Measurements from ENCODE around the gene RALGPS1. TPM values are rescaled to one million over a fixed set of nuclear protein-coding genes. Genes with fewer than 3 reads are reported as not detected.

Gene RALGPS1
- total RNA-seq, 1 donor from 2014 or later: 3.2 TPM

DNA sequence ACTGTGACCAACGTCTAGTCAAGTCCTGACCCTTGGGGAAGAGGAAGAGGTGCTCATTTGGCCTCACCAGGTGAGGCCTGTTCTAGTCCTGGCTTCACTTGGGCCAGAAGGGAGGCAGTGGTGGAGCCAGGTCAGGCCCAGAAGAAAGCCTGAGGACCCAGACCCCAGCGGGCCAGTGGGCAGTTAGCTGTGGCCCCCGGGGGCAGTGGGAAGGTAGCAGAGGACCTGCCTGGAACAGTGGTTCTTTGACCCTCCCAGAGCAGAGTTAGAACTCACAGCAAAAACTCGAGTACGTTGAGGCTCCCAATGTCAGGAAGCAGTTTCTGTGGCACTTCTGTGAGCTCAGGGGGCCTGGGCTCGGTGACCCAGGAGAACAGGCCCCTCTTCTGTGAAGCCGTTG, 284.0 kb downstream of the RALGPS1 start:
- no peak for DNase-seq (ENCODE audit: low spot score)
- no peak for ATAC-seq

DNA sequence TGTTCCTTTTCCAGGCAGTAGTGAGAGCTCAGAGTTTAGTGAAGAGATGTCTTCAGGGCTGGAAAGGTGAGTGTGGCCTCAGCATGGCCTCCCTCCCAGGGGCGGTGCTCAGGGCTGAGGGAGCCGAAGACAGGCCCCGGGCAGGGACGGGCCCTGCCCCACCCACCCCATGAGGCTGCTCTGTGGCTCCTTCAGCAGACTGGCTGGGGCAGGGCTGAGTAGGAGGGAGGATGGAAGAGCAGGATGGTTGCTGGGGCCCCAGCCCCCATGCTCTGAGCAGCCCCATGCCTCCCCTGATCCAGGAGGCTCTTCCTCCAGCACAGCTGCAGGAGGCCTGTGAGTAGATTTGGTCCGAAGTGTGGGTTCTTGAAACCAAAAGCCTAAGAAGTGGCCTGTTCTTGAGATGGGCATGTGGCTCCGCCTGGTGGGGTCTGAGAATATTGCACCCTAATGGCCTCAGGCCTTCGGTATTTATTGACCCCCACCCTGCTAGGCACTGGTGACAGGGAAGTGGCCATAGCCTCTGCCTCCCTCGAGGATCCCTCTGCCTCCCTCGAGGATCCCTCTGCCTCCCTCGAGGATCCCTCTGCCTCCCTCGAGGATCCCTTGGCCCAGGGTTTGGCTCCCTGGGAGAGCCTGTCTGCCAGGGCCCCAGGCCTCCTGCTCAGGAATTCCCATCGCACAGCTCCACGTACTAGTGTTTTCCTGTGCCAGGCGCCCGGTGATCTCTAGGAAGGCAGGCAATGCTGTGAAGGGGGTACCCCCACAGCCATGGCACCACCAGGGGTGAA, 284.6 kb downstream of the RALGPS1 start:
- ATAC-seq: peak; percentile 92
- DNase-seq (ENCODE audit: low spot score): peak; percentile 71

DNA sequence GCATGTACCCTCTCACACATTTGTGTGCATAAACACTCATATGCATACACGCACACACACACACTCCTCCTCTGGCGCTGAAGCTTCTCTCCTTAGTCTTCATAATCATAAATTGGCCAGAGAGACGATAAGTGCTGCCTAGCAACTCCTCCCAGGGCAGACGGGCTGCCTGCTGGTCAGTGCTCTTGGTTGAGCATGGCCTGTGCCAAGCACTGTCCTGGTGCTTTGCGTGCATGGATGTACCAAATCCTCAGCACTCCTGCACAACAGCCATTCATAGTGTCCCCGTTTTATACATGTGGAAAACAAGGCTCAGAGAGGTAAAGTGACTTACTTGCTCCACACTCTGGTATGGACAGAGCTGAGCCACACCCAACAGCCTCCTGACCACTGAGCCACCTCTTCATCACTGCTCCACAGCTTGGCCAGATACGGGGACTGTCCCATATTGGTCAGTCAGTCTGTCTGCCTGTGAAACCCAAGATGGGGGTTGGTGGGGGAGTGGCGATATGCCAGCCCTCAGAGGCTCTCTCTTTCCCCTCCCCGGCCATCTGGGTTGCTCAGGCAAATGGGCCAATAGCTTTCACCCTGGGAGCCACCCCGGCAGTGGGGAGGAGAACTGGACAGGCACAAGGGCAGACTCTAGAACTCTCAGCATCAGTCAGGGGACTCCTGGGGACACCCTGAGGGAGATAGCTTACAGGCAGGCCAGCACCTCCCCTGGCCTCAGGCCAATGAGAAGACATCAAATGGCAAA, 285.7 kb downstream of the RALGPS1 start:
- ATAC-seq (no peak), DNase-seq (ENCODE audit: low spot score) (no peak)

DNA sequence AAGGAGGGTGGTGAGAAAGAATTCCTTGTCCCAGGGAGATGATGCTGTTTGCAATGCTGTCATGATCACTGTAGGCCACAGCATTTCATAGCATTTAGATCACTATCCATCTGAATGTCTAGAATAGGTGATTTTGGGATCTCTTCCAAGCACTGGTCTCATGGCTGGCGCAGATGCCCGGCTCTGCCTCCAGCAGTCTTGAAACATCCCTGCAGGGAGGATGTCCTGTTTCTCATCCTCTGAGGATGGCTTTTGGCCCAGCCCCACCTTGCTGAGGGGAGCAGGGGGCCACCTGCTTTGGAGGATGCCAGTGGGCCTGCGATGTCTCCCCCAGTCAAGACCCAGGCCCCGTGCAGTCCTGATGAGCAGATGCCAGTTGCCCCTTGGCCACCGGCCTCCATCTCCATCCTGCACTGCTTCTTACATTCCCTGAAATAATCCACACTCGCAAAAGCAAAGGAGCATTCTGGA, 286.5 kb downstream of the RALGPS1 start:
- ATAC-seq (no peak), DNase-seq (ENCODE audit: low spot score) (no peak)

DNA sequence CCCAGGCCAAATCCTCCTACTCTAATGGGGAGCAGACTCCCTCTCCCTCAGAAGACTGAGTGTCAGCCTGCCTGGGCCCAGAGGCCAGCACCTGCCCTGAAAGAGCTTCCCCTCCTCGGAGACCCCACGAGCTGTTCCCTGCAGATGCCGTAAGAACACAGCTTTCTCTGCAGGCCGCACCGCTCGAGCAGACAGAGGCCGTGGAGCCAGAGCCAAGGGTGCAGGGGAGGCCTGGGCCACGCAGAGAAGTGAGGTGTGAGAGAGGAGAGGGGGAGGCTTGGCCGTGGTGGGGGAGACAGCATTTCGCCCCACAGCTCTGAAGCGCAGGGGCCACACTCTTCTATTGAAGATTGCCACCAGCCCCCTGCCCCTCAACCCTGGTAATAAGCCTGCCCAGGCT, 287.1 kb downstream of the RALGPS1 start:
- no peak for ATAC-seq
- no peak for DNase-seq (ENCODE audit: low spot score)

DNA sequence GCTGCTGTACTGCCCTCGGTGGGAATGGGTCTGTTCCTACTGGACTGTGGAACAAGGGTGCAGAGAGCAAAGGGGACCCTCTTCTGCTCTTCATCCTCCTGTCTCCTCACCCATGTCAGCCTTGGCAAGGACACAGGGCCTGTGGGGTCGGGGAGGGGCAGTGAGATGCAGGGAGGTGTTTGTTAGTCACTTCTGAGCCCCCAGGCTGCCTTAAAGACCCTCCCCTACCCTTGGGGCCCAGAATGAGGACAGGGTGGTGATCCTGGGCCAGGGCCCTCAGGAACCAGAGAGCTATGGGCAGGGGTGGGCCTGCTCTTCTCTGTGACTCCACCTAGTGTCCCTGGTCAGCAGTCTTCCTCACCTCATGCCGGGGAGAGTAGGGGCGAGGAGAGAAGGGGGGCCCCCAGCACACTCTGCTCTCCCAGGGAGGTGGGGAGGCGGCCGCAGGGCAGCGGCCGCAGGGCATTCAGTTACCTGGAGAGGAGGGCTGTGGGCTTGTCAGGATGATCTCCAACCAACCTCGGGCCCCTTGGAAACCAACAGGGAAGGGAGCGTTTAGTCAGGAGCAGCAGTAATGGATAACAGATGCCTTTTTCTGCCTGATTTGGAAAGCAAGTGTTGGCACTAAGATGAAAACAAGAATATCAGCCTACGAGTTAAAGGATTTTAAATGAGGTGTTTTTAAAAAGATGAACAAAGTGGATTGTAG, 288.0 kb downstream of the RALGPS1 start:
- ATAC-seq (no peak), DNase-seq (ENCODE audit: low spot score) (no peak)

DNA sequence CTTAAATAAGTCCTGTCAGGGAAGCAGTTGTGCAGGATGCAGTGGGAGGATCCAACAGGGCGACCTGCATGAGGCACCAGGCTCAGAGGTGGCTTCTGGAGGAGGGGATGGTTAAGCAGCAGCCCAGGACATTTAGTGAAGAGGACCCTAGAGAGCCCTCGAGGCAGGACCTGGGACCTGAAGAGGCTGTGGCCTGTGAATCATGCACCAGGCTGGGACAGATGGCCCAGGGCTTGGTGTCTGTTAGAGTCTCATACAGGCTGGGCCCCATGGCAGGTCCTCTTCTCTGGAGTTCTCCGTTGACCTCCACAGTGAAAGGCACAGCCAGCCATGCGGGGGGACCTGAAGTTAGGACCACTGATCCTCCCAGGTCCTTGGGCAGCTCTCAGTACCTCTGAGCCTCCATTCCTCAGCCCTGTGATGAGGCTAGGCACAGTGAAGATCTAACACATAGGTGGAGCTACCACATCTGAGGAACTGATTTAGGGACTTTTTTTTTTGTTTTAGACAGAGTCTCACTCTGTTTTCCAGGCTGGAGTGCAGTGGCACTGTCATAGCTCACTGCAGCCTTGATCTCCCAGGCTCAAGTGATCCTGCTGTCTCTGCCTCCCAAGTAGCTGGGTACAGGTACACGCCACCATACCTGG, 289.2 kb downstream of the RALGPS1 start:
- ATAC-seq (no peak), DNase-seq (ENCODE audit: low spot score) (no peak)

DNA sequence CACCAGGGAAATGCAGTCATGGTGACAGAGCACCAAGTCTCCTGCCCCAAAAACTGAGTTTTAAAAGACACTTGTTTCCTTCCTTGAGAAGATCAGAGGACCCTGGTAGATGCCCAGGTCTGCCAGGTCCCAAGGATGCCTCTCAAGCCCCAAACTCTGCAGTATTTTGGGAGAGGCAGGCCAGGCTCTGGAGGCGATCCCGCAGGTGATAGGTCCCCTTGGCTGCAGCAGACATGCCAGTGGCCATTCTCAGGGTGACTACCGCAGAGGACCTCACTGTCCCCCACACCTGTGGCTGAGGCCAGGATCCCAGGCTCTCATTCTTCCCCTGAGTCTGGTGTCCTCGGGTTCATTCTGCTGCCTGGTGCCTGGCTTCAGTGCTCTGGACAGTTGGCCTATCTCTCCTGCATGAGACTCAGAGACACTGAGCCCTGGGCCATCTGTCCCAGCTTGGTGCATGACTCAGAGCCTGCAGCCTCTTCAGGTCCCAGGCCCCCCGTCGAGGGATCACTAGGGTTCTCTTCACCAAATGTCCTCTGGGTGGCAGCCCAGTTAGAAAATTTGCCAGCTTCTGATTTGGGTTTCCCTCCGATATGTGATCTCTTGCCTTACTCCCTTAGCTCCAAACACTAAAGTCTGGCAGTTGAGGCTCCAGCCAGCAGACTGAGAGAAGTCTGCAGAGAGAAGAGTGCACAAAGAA, 290.3 kb downstream of the RALGPS1 start:
- ATAC-seq (peak; percentile 21), DNase-seq (ENCODE audit: low spot score) (no peak)

DNA sequence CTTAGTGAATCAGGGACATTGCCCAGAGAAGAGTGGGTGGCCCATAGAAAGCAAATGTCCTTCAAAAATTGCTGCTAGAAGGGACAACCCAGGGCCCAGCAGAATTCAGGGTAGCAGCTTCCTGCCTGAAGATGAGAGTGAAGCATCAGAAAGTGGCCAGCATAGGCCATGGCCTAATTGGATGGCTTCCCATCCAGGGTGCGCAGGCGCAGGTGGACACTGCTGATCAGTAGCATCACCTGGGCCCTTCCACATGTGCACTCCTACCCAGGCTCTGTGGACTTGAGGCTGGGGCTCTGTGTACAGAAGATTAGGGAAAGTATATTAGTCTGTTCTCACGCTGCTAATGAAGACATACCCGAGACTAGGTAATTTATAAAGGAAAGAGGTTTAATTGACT, 291.4 kb downstream of the RALGPS1 start:
- DNase-seq (ENCODE audit: low spot score): no peak

DNA sequence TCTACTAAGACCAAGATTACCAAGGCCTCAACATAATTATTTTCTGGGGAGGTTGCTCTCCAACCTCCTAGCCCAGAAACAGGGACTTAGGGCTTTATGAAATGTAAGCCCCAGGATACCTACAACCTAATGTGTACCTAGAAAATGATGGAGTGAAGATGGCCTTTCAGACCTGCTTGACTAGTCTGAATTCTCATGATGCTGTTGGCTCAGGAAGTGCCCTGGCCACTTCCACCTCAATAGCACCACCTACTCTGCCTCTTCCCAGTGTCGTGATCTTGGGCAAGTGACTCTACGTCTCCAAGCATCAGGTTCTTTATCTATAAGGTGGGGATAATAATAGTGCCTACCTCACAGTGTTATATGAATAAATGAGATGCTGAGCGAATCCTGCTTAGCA, 292.1 kb downstream of the RALGPS1 start:
- DNase-seq (ENCODE audit: low spot score): no peak
- no peak for ATAC-seq

More for the DNA sequence above, 291.4 kb downstream of the RALGPS1 start:
- no peak for ATAC-seq

DNA sequence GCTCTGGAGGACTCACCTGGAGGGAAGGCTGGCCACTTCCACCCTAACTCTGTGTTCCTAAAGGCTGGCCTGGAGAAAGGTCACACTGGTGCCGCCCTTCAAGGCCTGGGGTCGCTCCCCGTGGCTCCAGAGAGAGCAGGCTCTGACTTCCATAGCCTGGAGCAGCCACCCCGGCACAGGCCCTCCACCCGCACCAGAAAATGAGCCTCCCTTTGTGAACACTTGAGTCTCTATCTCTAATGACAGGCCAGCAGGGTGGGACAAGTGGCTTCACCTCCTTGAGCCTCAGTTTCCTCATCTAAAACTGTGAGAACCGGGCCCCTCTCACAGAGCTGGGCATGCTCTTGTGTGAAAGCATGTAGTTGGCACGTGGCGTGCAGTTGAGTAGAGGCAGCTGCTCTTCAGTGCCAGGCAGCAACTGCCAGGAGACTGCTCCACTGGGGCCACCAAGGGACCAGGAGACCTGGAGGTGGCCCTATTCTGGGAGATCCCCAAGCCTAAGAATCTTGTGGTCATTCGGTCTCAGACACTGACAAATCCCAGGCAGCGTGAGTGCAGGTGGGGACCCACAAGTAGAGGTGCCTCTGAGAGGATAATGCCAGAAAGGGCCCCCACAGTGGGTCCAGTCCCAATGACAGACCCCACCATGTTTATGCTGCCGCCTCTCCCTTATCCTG, 293.3 kb downstream of the RALGPS1 start:
- ATAC-seq (no peak), DNase-seq (ENCODE audit: low spot score) (no peak)

DNA sequence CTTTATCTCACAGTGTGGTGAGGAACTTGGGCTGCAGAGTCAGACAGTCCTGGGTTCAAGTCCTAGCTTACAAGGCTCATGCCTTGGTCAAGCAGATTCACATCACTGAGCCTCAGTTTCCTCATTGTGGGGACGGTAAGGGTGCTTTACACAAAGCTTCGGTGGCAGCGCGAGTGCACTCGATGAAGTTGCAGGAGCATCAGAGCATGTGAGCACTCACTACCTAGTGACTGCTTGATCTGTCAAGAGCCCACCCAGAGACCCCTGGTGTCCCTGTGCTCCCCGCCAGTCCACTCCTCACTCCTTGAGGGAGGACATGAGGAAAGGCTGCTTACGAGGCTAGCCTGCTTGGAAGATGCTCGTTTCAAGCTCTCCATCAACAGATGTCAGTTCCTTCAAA, 293.8 kb downstream of the RALGPS1 start:
- no peak for ATAC-seq
- no peak for DNase-seq (ENCODE audit: low spot score)

DNA sequence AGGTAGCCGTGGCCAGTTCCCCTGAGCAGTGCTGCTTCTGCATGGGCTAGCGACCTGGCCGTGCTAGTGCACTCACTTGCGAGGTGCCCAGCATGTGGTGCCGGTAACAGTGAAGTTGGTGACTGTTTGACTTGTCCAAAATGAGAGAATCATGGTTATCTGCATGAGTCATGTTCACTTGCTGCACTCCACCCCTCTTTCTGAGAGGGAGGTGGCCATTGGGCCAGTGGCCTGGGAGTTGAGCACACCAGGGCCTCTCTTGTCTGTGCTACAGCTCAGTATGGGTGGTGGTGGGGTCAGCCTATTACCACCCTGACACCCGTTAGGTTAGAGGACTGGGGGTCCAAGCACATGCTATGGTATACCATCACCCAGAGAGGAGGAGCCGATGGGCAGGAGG, 294.6 kb downstream of the RALGPS1 start:
- ATAC-seq: no peak
- DNase-seq (ENCODE audit: low spot score): no peak

DNA sequence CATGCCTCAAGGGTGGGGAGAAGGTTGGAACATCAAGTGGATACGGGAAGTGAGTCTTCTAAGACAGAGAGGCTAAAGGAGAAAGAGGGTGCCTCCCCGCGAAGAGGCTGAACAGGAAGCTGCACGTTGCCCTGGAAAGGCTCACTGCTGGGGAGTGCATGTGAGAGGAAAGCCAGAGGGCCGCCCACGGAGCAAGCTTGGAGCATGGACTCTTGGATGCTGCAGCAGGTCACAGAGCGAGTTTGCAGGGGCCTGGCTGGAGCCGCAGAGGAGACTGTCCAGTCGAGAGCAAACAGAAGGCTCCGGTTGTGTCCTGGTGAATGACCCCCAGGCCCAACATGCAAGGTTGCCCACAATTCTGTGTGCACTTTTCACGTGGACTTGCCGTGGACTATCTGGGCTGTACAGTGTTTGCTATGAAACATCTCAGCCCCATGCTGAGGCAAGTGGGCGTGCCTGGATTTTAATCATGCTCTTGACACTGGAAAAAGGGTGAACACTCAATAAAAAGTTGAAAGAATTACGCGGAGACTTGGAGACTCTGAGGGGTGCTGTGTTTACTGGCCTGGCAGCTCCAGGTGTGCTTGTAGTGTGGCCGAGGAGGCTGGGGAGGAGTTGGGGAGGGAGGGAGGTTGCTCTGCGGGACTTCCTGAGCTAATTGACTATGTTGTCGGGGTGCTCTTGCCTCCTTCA, 295.5 kb downstream of the RALGPS1 start:
- ATAC-seq (peak; percentile 75), DNase-seq (ENCODE audit: low spot score) (no peak)

DNA sequence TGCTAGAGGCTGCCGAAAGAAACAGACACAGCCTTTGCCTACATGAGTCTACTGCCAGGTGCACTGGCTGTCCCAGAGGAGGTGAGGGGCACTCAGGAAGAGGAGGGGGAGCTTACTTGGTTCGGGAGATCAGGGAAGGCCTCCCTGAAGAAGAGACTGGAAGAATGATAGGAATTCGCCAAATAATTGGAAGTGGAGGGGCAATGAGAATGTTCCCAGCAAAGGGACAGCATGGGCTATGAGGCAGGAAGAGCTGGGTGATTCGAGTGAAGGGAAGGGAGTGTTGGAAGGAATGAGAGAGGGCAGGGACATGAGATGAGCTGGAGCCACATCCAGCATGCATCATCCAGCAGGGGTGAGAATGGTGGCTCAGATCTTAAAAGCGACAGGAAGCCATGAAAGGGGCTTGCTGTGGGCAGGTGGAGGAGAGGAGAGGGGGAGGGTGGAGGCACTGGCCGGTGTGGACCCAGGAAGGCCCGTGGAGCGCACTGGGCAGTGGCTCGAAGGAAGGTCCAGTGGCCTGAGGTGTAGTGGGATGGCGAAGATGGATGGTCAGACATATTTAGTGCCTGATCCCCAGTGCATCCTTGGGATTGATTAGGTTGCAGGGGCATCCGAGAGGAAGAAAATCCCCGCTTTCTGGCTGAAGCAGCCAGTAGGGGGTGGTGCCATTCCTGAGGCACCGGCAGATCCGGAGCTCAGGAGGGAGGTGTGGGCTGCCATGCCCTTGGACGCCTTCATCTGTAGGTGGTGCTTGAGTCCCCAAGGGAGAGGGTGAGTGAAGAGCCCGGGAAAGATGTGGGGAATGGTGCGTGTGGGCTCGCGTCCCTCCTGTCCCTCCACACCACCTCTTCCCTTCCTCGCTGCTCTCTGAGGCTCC, 296.5 kb downstream of the RALGPS1 start:
- no peak for ATAC-seq
- DNase-seq (ENCODE audit: low spot score): no peak

DNA sequence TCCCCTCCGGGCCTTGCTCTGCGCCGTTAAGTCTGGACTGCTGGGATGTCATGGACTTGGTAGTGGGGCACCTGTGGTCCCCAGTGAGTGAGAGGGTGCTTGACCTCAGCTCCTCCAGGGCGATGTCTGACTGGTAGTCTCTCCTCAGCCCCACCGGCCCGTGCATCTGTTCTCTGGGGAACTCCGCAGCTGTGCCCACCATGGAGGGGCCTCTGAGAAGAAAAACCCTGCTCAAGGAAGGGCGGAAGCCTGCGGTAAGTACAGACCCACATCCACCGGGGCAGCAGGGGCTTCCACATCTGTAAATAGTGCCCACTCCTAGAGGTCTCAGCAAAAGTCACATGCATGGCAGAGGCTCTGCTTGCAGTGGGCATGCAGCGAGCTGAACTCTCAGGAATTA, 297.4 kb downstream of the RALGPS1 start:
- no peak for ATAC-seq
- no peak for DNase-seq (ENCODE audit: low spot score)

DNA sequence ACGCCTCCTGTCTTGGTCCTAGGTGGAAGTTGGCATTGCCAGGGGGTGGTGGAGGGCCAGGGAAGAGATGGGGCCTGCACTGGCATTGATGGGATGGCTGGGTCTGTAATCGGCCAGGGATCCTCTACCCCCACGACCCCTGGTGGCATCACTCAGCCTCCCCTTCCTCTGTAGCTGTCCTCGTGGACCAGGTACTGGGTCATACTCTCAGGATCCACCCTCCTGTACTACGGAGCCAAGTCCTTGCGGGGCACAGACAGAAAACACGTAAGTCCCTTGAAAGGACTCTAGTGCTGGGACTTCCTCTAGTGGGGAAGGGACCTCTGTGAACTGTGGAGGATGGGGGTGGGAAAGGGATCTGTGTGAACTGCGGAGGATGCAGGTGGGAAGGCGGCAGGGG, 297.9 kb downstream of the RALGPS1 start:
- ATAC-seq (no peak), DNase-seq (ENCODE audit: low spot score) (no peak)

DNA sequence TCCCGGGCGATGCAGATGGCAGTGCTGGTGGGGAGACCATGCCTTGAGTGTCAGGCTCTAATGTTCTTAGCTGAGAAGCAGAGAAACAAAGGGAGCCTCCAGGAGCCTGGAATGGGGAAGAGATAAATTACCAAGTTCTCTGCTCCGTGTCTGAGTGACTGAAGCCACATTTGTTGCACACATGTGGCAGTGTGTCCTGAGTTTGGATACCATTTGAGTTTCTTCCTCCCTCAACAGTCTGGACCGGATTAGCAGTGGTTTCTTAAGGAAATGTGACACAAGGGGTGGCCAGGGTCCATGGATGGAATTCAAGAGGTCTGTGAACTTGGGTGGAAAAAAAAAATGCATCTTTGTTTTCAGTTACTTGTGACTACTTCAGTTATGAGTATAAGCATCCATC, 299.3 kb downstream of the RALGPS1 start:
- DNase-seq (ENCODE audit: low spot score) (no peak), ATAC-seq (no peak)
